HG02678 (cell line): ENCODE results near the gene CCDC87.
"Not testable (repeated sequence)": the region's sequence is repeated elsewhere in the genome, so short reads cannot be mapped to it uniquely, and the experiment has no call there.

Experiments used
- ATAC-seq: cut with Tn5 transposase; IDR thresholded peaks from one replicate; pipeline ENCODE4 v1.9.1; 2021; ENCODE audit warnings: mild to moderate bottlenecking, moderate library complexity; ENCODE audit not compliant: unreplicated experiment

CCDC87 gene

DNA sequence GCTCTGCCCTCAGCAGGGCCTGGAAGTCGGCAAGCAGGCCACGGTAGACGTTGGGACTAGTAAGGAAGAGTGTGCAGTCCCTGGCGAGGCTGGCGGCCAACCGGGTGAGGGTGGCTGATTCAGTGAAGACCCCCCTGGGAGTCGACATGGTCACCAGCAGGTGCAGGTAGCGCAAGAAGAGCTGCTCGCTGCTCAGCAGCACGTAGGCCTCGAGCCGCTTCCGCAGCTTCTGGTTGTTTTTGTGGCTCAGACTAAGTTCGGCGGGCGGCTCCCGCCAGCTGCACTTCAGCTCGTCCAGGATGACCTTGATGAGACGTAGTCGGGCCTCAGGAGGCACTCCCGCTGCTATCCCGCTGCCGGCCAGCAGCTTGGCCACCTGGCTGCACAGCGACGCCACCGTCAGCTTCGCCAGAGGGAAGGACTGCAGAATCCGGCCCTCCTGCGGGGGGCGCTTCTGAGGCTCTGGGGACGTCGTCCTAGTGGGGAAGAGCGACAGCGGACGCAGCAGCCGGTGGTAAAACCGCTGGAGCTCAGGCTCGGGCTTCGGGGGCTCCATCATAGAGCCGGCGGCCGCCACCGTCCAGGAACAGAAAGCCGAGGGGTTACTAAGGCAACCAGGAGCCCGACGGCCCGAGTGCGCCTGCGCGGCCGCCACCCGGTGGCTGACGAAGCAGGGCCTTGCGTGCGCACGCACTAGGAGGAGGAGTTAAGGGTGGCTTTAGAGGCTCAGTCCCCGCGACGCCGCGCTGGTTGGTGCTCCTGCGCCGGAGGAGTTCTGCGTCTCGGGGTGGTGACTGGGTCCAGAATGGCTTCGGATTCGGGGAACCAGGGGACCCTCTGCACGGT, at the start of gene CCDC87, which contains the start of gene CCS:
CCDC87 (minus strand) TSS at position 607 of the 846 bp plus-strand sequence; CDS start at position 559, 48 bp downstream.
CCS (plus strand) TSS at position 729 of the 846 bp plus-strand sequence; CDS start at position 806, 77 bp downstream.
- ATAC-seq = peak; percentile 93

DNA sequence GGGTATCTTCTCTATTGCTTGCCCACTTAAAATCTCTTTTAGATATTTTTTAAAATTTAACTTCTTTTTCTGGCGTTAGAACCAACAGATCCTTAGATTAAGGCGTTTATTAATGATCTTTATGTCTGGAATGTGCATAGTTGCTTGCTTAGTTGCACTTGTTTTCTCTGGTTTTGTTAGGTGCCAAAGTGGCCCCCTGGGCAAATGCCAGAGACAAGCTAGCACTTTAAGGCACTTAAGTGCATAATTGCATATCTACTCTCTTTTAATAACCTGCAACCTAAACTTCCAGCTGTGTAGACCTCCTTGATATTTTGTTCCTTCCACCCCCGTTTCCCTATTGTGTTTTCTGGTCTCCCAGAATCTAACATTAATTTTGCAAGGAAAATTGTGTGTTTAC, 49.0 kb upstream of the CCDC87 start:
- no peak for ATAC-seq

GRCh38 chr11:66639814-66640340, 47.0 kb upstream of the CCDC87 start:
- ATAC-seq = not testable (repeated sequence)

DNA sequence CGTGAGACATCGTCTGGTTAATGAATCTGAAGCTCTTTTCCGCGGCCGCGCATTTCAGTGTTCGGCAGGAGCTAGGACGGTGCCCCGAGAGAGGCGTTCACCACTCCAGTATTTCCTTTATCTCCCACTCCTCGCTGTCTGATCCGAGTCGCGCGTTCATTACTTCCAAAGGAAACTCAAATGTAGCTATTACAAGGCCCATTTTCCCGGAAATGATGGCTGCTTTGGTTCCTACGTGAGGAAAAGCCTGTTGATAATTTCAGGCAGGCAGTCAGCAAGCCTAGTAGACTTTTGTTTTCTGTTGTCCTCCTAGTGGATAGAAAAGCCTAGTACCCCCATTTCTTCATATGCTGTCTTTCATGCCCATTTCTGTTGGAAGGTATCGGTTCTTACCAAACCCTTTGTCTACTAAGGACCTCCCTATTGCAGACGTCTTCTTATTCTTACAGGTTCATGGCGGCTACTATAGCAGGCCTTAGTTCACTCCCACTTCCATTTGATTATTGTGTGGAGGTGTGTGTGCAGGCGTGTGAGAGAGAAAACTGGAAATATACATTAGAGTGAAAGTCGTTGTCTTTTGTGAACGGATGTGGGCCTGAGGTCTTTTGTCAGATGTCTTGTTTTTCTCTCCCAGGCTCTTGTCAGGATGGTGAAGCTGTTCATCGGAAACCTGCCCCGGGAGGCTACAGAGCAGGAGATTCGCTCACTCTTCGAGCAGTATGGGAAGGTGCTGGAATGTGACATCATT, 46.4 kb upstream of the CCDC87 start:
- no peak for ATAC-seq

DNA sequence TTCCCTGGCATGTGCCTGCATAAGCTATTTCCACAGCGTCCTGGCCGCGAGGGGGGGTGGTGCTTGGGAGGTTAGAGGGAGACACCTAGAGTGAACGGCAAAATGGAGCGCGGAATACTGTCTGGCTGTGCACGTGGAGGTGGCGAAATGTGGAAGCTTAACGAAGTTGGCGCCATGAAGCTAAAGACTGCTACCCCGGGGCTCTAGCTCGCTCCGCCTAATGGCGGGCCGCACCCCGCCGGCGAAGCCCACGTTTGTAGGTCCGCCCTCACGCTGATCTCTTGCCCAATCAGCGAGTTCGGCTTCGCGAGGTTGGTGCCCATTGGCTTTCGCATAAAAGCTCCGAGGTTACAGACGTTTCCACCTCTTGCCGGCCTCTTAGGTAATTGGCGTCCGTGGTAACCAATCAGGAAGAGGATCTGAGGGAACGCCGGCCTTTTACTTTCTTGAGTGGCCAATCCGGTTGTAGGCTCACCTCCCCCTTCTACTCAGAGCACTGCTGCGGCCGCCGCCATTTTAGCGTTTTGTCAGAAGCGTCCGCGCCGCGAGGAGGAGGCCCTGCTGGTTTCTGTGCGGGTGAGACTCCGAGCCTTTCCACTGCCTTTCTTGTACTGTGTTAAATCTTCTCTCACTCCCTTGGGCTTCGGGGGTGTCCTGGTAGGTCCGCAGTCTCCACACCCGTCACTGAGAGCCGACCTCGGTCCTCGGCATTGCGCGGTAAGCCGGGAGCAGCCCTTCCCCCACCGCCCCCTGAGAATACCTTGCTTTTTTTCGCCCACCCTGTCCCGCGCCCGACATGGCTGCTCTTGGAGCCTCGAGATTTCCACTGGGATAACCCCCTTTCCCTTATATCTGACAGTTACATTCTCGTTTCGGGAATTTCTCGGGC, 45.6 kb upstream of the CCDC87 start, which contains the start of gene RBM4:
RBM4 (plus strand) TSS at position 527 of the 889 bp plus-strand sequence. CDS start 1,009 bp downstream, outside the sequence.
- peak; percentile 98 for ATAC-seq

GRCh38 chr11:66637557-66638176, 44.8 kb upstream of the CCDC87 start:
- no peak for ATAC-seq

DNA sequence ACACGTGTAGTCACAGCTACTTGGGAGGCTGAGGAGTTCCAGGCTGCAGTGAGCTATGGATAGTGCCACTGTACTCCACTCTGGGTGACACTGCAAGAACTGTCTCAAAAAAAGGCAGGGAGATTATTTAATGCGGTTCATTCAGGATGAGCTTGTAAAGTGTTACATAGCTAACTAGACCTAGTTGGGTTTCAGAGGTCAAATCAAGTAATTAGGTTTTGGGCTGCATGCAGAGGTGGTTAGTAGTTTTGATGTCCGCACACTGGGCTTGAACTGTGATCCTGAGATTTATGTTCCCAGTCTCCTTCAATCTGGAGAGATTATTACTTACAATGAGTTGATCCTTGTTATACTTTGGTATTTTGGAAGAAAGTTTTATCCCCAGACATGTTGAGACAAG, 43.5 kb upstream of the CCDC87 start:
- no peak for ATAC-seq

- ATAC-seq = no peak
Observed at GRCh38 chr11:66632952-66633351, 40.1 kb upstream of the CCDC87 start.

DNA sequence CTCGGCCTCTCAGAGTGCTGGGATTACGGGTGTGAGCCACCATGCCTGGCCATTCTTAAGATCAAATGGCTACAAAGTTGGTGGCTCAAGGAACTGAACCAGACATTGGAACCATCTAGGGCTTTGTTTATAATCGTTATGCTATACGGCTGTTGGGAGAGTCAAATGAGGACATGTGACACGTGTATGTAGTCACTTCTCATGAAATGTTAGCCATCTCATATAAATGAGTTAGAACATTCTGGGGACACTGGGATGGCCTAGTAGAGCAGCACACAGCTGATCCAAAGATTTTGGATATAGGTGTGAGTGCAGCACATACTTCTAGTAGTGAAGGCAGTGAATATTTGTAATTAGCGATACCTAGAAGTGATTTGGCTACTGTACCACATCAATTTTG, 39.0 kb upstream of the CCDC87 start:
- no peak for ATAC-seq

GRCh38 chr11:66629356-66629755, 36.5 kb upstream of the CCDC87 start:
- no peak for ATAC-seq

DNA sequence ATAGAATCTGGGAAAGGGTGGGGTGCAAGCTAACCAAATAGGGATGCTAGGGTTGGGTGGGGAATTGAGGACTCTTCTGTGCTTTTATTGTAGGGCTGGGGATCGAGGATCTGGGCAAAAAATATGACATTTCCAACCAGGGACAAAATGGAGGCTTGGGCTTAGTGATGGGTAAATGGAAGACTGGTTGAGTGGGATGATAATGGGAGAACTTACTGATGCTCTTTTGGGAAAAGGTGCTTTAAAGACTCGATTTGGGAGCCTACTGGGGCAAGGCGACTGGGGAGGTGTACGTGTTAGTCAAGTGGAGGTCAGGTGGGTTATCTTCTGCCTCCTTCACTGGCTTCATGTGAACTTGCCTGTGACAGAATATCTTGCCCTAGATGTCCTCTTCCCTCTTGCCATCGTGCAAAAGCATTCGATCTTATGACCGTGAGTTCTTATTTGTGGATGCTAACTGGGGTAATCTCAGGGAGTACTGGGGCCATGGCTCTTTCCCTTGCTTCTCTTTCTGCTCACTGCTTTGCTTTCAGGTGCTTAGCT, 35.3 kb upstream of the CCDC87 start:
- ATAC-seq = no peak

DNA sequence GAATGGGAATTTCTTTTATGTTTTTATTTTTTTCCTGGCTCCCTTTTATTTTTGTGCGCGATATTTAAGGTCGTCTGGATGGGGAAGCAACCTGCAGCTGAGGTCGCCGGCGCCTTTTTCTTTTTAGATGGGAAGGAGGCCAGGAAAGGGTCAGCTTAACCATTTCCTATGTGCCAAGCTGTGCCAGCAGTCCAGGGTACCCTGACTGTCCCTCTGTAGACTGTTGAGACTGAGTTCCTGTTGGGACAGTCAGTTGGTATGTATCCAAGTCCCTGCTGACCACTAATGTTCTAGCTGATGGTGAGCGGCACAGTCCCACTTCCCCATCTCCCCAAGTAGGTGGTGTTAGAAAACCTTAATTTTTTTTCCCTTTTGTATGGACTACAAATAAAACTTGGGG, 34.1 kb upstream of the CCDC87 start:
- ATAC-seq = no peak

GRCh38 chr11:66626382-66626781, 33.5 kb upstream of the CCDC87 start:
- no peak for ATAC-seq

GRCh38 chr11:66625752-66626149, 32.9 kb upstream of the CCDC87 start:
- no peak for ATAC-seq

DNA sequence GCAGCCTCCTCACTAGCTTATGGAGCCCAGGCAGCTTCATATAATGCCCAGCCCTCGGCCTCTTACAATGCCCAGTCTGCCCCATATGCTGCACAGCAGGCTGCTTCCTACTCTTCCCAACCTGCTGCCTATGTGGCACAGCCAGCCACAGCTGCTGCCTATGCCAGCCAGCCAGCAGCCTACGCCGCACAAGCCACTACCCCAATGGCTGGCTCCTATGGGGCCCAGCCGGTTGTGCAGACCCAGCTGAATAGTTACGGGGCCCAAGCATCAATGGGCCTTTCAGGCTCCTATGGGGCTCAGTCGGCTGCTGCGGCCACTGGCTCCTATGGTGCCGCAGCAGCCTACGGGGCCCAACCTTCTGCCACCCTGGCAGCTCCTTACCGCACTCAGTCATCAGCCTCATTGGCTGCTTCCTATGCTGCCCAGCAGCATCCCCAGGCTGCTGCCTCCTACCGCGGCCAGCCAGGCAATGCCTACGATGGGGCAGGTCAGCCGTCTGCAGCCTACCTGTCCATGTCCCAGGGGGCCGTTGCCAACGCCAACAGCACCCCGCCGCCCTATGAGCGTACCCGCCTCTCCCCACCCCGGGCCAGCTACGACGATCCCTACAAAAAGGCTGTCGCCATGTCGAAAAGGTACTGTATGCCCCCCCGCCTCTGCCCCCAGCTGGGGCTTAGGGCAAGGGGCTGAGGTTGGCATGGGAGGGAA, 32.3 kb upstream of the CCDC87 start:
- no peak for ATAC-seq

- no peak for ATAC-seq
Observed at GRCh38 chr11:66624450-66624849, 31.6 kb upstream of the CCDC87 start.

GRCh38 chr11:66619080-66619554, 26.3 kb upstream of the CCDC87 start:
- no peak for ATAC-seq

DNA sequence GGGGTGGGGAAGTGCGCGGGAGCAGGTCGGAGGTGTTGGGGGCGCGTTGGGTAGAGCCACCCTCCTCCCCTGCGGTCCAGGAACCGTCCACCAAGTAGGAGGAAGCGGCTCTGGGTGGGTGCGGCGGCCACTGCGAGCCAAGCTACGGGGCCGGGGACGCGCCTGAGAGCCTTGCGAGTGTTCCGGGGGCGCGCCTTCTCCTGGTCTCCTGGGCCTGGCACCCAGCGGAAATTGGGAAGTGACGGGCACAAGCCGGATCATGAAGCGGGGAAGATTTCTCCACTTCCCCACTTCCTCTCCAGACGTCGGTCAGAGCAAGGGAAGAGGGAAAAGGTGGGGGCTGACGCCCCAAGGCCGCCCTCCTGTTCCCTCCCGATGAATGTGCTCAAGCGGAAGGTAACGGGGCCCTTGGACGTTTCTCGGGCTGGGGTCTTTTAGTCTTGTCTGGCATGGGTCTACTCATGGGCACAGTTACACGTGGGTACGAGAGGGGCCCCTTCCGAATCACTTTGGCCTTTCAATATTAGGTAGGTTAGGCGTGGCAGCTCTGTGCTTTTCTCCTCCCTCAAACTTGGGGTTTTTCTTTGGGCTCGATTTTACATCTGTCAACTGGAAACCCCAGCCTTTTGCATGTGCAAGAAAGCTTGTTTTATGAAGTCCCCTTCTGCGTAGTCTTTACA, 24.4 kb upstream of the CCDC87 start:
- no peak for ATAC-seq
